Measurements from ENCODE around the gene SRSF2. TPM values are rescaled to one million over a fixed set of nuclear protein-coding genes. Genes with fewer than 3 reads are reported as not detected.

The SRSF2 gene
- total and polyA plus RNA-seq, 9 of the 15 experiments (the other 6 are each of a cell fraction or from before 2014, with no cell fraction given): 161 to 583 (median 393) TPM

DNA sequence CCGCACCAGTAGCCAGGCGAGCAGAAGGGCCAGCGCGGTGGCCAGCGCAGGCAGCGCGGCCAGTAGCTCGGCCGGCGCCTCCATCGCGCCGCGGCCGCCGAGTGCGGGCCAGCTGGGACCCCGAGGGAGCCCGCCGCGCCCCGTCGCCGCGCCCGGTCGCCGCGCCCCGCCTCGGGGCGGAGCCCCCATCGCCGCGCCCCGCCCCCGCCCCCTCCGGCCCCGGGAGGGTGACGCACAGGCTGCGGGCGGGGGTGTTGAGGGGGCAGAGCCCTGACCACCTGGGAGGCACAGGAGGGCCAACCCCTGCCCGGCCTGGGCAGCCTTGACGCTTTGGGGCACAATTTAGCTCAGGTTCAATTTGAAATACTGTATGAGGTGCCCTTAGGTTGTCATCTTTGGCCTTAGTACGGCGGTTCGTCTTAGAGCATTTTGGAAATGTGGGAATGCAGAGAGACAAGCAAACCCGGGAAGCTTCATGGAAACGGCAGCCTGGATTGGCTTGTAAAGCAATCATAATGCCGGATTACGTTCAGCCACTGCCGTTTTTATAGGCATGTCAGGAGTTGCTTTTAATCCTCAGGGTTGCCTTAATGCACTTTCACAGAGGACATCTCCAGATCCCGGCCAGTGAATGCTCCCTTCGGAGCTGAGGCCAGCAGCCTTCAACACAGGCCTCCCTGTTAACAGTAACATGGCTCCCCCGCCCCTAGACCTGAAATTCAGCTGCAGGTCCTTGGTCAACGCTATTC is 26.1 kb downstream of the SRSF2 start, which contains the start of gene MXRA7 (continued):
- no peak for TF ChIP-seq ZNF75A (CRISPR knock-in tag; IDR thresholded peaks at IDR 0.05)
- 0 out of 2 replicates have a peak, but pooled peaks have one; percentile 57 for TF ChIP-seq CREM (IDR thresholded peaks at IDR 0.05; ENCODE audit: low read depth)
- TF ChIP-seq, protein P1, sequence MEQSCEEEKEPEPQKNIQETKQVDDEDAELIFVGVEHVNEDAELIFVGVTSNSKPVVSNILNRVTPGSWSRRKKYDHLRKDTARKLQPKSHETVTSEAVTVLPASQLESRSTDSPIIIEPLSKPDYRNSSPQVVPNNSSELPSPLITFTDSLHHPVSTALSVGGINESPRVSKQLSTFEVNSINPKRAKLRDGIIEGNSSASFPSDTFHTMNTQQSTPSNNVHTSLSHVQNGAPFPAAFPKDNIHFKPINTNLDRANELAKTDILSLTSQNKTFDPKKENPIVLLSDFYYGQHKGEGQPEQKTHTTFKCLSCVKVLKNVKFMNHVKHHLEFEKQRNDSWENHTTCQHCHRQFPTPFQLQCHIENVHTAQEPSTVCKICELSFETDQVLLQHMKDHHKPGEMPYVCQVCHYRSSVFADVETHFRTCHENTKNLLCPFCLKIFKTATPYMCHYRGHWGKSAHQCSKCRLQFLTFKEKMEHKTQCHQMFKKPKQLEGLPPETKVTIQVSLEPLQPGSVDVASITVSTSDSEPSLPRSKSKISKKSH (CRISPR knock-in tag; IDR thresholded peaks at IDR 0.05): no peak
- TF ChIP-seq, protein P2, sequence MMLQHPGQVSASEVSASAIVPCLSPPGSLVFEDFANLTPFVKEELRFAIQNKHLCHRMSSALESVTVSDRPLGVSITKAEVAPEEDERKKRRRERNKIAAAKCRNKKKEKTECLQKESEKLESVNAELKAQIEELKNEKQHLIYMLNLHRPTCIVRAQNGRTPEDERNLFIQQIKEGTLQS (IDR thresholded peaks at IDR 0.05): peak; percentile 57; the same call in 1 of the 2 replicates
- TF ChIP-seq, protein P2 (CRISPR knock-in tag; conservative IDR thresholded peaks at IDR 0.05): no peak
- no peak for TF ChIP-seq SAFB2 (IDR thresholded peaks at IDR 0.05; ENCODE audit: borderline replicate concordance, low read depth, low read length, severe bottlenecking)
- TF ChIP-seq ZNF699 (CRISPR knock-in tag; IDR thresholded peaks at IDR 0.05; ENCODE audit: insufficient replicate concordance): no peak
- TF ChIP-seq ZNF644 (tag; IDR thresholded peaks at IDR 0.05; ENCODE audit: low read depth): no peak
- no peak for TF ChIP-seq FOXJ2 (tag; IDR thresholded peaks at IDR 0.05)
- TF ChIP-seq, protein P3, sequence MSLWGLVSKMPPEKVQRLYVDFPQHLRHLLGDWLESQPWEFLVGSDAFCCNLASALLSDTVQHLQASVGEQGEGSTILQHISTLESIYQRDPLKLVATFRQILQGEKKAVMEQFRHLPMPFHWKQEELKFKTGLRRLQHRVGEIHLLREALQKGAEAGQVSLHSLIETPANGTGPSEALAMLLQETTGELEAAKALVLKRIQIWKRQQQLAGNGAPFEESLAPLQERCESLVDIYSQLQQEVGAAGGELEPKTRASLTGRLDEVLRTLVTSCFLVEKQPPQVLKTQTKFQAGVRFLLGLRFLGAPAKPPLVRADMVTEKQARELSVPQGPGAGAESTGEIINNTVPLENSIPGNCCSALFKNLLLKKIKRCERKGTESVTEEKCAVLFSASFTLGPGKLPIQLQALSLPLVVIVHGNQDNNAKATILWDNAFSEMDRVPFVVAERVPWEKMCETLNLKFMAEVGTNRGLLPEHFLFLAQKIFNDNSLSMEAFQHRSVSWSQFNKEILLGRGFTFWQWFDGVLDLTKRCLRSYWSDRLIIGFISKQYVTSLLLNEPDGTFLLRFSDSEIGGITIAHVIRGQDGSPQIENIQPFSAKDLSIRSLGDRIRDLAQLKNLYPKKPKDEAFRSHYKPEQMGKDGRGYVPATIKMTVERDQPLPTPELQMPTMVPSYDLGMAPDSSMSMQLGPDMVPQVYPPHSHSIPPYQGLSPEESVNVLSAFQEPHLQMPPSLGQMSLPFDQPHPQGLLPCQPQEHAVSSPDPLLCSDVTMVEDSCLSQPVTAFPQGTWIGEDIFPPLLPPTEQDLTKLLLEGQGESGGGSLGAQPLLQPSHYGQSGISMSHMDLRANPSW (CRISPR knock-in tag; IDR thresholded peaks at IDR 0.05): no peak
- TF ChIP-seq ZKSCAN8 (CRISPR knock-in tag; IDR thresholded peaks at IDR 0.05): no peak

Data from K562 (cell line).